Stimulated activated memory B cell treated with anti-CD40 and anti-IgM and Interleukin-4, amounts not matched to agents 10 μg/mL and 1 μg/mL and 100 μg/mL, for 72 hours (primary cell): ENCODE data around the gene RNASE4.
A peak's percentile ranks its signal among the peaks of the same experiment; 100 is the strongest.
"Not testable (repeated sequence)": the region's sequence is repeated elsewhere in the genome, so short reads cannot be mapped to it uniquely, and the experiment has no call there.

Source experiments
- ATAC-seq: fragments of 150-1000 bp; cut with Tn5 transposase; 2 replicates; pipeline ENCODE4 v1.10.0; 2021
- H3K27ac Mint-ChIP-seq: one replicate; pipeline ENCODE4 v1.8.0; 2022; ENCODE audit warnings: mild to moderate bottlenecking, mixed read lengths
- H3K27me3 Mint-ChIP-seq: one replicate; pipeline ENCODE4 v1.8.0; 2022; ENCODE audit warnings: mixed read lengths
- H3K36me3 Mint-ChIP-seq: one replicate; pipeline ENCODE4 v1.8.0; 2022; ENCODE audit warnings: mixed read lengths
- H3K4me1 Mint-ChIP-seq: one replicate; pipeline ENCODE4 v1.8.0; 2022; ENCODE audit warnings: mixed read lengths
- H3K4me3 Mint-ChIP-seq: one replicate; pipeline ENCODE4 v1.8.0; 2022; ENCODE audit warnings: mild to moderate bottlenecking, moderate library complexity, mixed read lengths
- H3K9me3 Mint-ChIP-seq: one replicate; pipeline ENCODE4 v1.8.0; 2022; ENCODE audit warnings: mixed read lengths

The RNASE4 gene

DNA sequence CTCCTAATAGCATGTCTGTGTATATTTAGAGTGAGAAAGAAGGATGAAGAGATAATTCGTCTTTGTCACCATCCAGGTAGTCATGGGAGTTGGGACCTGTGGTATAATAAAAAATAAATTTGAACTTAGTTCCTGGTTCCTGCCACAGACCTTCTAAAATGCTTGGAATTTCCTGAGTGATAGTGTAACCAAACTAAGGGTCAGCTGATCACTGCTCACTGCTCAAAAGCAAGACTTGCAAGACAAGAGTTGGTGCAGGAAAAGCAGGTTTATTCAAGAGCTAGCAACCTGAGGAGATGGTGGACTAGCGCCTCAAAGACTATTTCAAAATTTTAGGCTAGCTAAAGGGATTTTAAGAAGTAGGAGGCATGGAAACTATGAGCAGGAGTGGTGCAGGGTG lies 23.3 kb downstream of the RNASE4 start:
- Mint-ChIP-seq H3K36me3 (no peaks in the 10 kb centered on the region), H3K27ac (no peak overlapping the region), H3K27me3 (no peaks in the 10 kb centered on the region), H3K4me1 (no peaks in the 10 kb centered on the region), H3K9me3 (no peaks in the 10 kb centered on the region), H3K4me3 (no peak overlapping the region)
- ATAC-seq = no peak

DNA sequence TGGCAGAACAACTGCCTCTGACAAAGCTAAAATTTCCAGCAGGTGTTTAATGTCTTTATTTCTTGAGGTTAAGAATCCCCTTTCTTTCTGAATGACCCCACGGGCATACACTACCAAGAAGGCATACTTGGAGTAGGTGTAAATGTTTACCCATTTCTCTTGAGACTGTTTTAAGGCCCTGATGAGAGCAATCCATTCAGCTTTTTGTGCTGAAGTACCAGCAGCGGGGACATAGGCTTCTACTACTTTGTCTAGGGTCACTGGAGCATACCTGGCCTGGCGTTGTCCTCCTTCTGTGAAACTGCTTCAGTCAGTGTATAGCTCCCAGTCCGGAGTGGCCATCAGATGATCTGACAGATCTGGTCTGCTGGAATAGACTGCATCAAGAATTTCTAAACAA lies 26.9 kb downstream of the RNASE4 start:
- no peak for ATAC-seq
- Mint-ChIP-seq H3K27me3 (no peaks in the 10 kb centered on the region), H3K4me3 (no peak overlapping the region), H3K4me1 (peaks cover 33% of the 10 kb centered on the region), H3K9me3 (peaks cover 4% of the 10 kb centered on the region), H3K27ac (peak overlapping the region; percentile 35), H3K36me3 (peaks cover 6% of the 10 kb centered on the region)

DNA sequence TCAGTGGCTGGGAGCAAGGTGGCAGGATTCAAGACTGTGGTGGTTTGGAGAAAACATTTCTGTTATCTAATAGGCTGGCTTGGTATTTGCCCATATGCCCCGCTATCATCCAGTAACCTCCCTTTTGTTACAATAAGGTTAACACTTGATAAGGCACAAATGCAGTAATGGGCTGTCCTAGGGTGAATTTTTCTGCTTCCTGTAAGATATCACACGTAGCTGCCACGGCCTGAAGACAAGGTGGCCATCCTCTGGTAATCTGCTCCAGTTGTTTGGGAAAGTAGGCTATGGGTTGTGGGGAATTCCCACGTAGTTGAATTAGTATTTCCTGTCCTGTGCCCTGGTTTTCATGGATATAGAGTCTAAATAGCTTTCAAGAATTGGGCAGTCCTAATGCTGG lies 27.3 kb downstream of the RNASE4 start:
- Mint-ChIP-seq H3K9me3 (peaks cover 4% of the 10 kb centered on the region), H3K27ac (peak overlapping the region; percentile 35), H3K36me3 (peaks cover 6% of the 10 kb centered on the region), H3K27me3 (no peaks in the 10 kb centered on the region), H3K4me1 (peaks cover 35% of the 10 kb centered on the region), H3K4me3 (no peak overlapping the region)
- ATAC-seq = no peak

GRCh38 chr14:20712904-20713303 lies 28.5 kb downstream of the RNASE4 start:
- Mint-ChIP-seq H3K9me3 (peaks cover 7% of the 10 kb centered on the region), H3K4me1 (peaks cover 47% of the 10 kb centered on the region), H3K27ac (peak overlapping the region; percentile 81), H3K27me3 (no peaks in the 10 kb centered on the region), H3K4me3 (no peak overlapping the region), H3K36me3 (peaks cover 10% of the 10 kb centered on the region)
- ATAC-seq = peak; percentile 32

- peak overlapping the region; percentile 81 for H3K27ac Mint-ChIP-seq
- no peak overlapping the region for H3K4me3 Mint-ChIP-seq
- peaks cover 63% of the 10 kb centered on the region for H3K4me1 Mint-ChIP-seq
- peak; percentile 9 for ATAC-seq
- peaks cover 7% of the 10 kb centered on the region for H3K9me3 Mint-ChIP-seq
- no peaks in the 10 kb centered on the region for H3K27me3 Mint-ChIP-seq
- H3K36me3 Mint-ChIP-seq = peaks cover 16% of the 10 kb centered on the region
Measured at GRCh38 chr14:20714593-20715250, 30.4 kb downstream of the RNASE4 start.

GRCh38 chr14:20719777-20720176 lies 35.4 kb downstream of the RNASE4 start:
- Mint-ChIP-seq H3K9me3 (peaks cover 7% of the 10 kb centered on the region), H3K27ac (peak overlapping the region; percentile 78), H3K4me3 (peak overlapping the region; percentile 10), H3K27me3 (no peaks in the 10 kb centered on the region), H3K36me3 (peaks cover 10% of the 10 kb centered on the region), H3K4me1 (peaks cover 54% of the 10 kb centered on the region)
- peak; percentile 64 for ATAC-seq

- Mint-ChIP-seq H3K36me3 (peaks cover 10% of the 10 kb centered on the region), H3K27ac (peak overlapping the region; percentile 78), H3K27me3 (no peaks in the 10 kb centered on the region), H3K4me3 (no peak overlapping the region), H3K9me3 (peaks cover 3% of the 10 kb centered on the region), H3K4me1 (peaks cover 49% of the 10 kb centered on the region)
- ATAC-seq = no peak
Measured at GRCh38 chr14:20720741-20721140, 36.4 kb downstream of the RNASE4 start.

GRCh38 chr14:20722016-20722415 lies 37.7 kb downstream of the RNASE4 start:
- no peaks in the 10 kb centered on the region for H3K27me3 Mint-ChIP-seq
- ATAC-seq = no peak
- H3K9me3 Mint-ChIP-seq = peaks cover 3% of the 10 kb centered on the region
- peak overlapping the region; percentile 27 for H3K27ac Mint-ChIP-seq
- no peak overlapping the region for H3K4me3 Mint-ChIP-seq
- peaks cover 10% of the 10 kb centered on the region for H3K36me3 Mint-ChIP-seq
- H3K4me1 Mint-ChIP-seq = peaks cover 52% of the 10 kb centered on the region

- H3K27ac Mint-ChIP-seq = no peak overlapping the region
- peaks cover 47% of the 10 kb centered on the region for H3K4me1 Mint-ChIP-seq
- H3K36me3 Mint-ChIP-seq = peaks cover 5% of the 10 kb centered on the region
- ATAC-seq = peak; percentile 63
- H3K9me3 Mint-ChIP-seq = no peaks in the 10 kb centered on the region
- no peak overlapping the region for H3K4me3 Mint-ChIP-seq
- H3K27me3 Mint-ChIP-seq = no peaks in the 10 kb centered on the region
Measured at GRCh38 chr14:20723488-20723887, 39.1 kb downstream of the RNASE4 start.

- H3K4me3 Mint-ChIP-seq, H3K9me3 Mint-ChIP-seq, ATAC-seq, H3K27me3 Mint-ChIP-seq, H3K36me3 Mint-ChIP-seq: not testable (repeated sequence)
- peaks cover 26% of the 10 kb centered on the region for H3K4me1 Mint-ChIP-seq
- H3K27ac Mint-ChIP-seq = peak overlapping the region; percentile 90
Measured at GRCh38 chr14:20726121-20726520, 41.8 kb downstream of the RNASE4 start.

GRCh38 chr14:20726531-20726930 lies 42.2 kb downstream of the RNASE4 start:
- no peak overlapping the region for H3K4me3 Mint-ChIP-seq
- peak overlapping the region; percentile 90 for H3K27ac Mint-ChIP-seq
- no peak for ATAC-seq
- peaks cover 26% of the 10 kb centered on the region for H3K4me1 Mint-ChIP-seq
- H3K9me3 Mint-ChIP-seq = no peaks in the 10 kb centered on the region
- no peaks in the 10 kb centered on the region for H3K27me3 Mint-ChIP-seq
- no peaks in the 10 kb centered on the region for H3K36me3 Mint-ChIP-seq

DNA sequence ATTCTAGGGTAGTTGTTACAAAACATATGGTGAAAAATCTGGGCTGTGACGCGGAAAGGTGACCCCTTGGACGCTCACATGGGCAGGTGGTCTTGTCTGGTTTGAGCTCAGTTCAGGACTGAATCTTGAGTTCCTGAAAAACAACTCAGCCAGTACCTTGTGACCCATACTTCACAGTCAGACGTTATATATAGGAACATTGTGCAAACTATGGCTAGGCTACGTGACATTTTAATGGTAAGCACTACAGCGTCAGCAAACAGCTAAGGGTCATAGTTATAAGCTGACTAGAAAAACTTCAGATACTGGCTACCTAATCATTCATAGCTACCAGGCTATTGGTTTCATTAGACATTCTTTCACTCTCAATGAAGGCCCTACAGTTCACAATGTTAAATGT lies 46.5 kb downstream of the RNASE4 start:
- no peaks in the 10 kb centered on the region for H3K36me3 Mint-ChIP-seq
- H3K27ac Mint-ChIP-seq = no peak overlapping the region
- H3K27me3 Mint-ChIP-seq = no peaks in the 10 kb centered on the region
- H3K9me3 Mint-ChIP-seq = no peaks in the 10 kb centered on the region
- no peak overlapping the region for H3K4me3 Mint-ChIP-seq
- ATAC-seq = no peak
- peaks cover 50% of the 10 kb centered on the region for H3K4me1 Mint-ChIP-seq

GRCh38 chr14:20732477-20732876 lies 48.1 kb downstream of the RNASE4 start:
- H3K27ac Mint-ChIP-seq = no peak overlapping the region
- H3K9me3 Mint-ChIP-seq = no peaks in the 10 kb centered on the region
- ATAC-seq = no peak
- H3K4me1 Mint-ChIP-seq = peaks cover 34% of the 10 kb centered on the region
- H3K4me3 Mint-ChIP-seq = no peak overlapping the region
- no peaks in the 10 kb centered on the region for H3K36me3 Mint-ChIP-seq
- H3K27me3 Mint-ChIP-seq = no peaks in the 10 kb centered on the region

GRCh38 chr14:20732979-20733635 lies 48.7 kb downstream of the RNASE4 start:
- Mint-ChIP-seq H3K9me3 (no peaks in the 10 kb centered on the region), H3K27ac (no peak overlapping the region), H3K4me3 (no peak overlapping the region), H3K27me3 (no peaks in the 10 kb centered on the region), H3K36me3 (no peaks in the 10 kb centered on the region), H3K4me1 (peaks cover 30% of the 10 kb centered on the region)
- no peak for ATAC-seq

- H3K4me3 Mint-ChIP-seq = no peak overlapping the region
- H3K9me3 Mint-ChIP-seq = no peaks in the 10 kb centered on the region
- no peaks in the 10 kb centered on the region for H3K36me3 Mint-ChIP-seq
- H3K27ac Mint-ChIP-seq = no peak overlapping the region
- ATAC-seq = peak; percentile 64
- H3K4me1 Mint-ChIP-seq = peaks cover 30% of the 10 kb centered on the region
- no peaks in the 10 kb centered on the region for H3K27me3 Mint-ChIP-seq
Measured at GRCh38 chr14:20733684-20734429, 49.5 kb downstream of the RNASE4 start.

DNA sequence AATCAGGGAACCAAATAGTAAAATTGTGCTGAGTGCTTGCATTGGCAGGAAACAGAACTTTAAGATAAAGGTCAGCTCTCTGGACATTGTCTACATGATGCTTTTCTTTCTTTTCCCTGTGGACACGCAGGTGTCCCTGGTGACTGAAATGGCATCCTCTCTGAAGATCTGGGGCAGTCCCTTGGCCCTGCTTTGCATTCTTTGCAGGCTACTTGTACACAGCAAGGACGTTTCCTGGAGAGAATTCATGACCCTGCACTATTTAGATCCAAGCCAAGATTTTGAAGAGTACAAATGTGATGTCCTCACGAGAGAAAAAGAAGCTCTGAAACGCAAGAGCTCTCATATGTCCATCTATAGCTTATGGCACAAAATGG lies 50.1 kb downstream of the RNASE4 start:
- Mint-ChIP-seq H3K4me1 (peaks cover 30% of the 10 kb centered on the region), H3K27ac (no peak overlapping the region), H3K9me3 (no peaks in the 10 kb centered on the region), H3K4me3 (no peak overlapping the region), H3K27me3 (no peaks in the 10 kb centered on the region), H3K36me3 (no peaks in the 10 kb centered on the region)
- ATAC-seq = peak; percentile 91
